Omental fat pad (tissue), 4 donors: ENCODE data around the gene MKLN1. TPM values are rescaled to one million over a fixed set of nuclear protein-coding genes. Genes with fewer than 3 reads are reported as not detected.

Source experiments
- ATAC-seq: fragments of 150-250 bp; one replicate; pipeline ENCODE4 v1.9.1; 2016; ENCODE audit warnings: mild to moderate bottlenecking, moderate library complexity; ENCODE audit not compliant: low FRiP score
- DNase-seq: peaks from one replicate; pipeline ENCODE4 v3.0.0-alpha.2; 2019; ENCODE audit warnings: low spot score
- total RNA-seq, 4 donors: library from RNA; depleted of rRNA; stranded (reverse); fragments of >200 nt; gene quantifications; one replicate each; pipeline ENCODE4 v1.1.0, GENCODE V29; 2016
- TF ChIP-seq, protein P1 (sequence below), 3 donors: fragments of 450-650 bp; IDR thresholded peaks; one replicate each; pipeline ENCODE4 v1.5.1; 2016 to 2017; ENCODE audit warnings: antibody characterized with exemption in 3 of 3, mild to moderate bottlenecking in 3 of 3, moderate library complexity in 2 of 3

MKLN1 gene
- total RNA-seq, 4 donors from 2014 or later, result 48.9 to 108 (median 49.8) TPM

DNA sequence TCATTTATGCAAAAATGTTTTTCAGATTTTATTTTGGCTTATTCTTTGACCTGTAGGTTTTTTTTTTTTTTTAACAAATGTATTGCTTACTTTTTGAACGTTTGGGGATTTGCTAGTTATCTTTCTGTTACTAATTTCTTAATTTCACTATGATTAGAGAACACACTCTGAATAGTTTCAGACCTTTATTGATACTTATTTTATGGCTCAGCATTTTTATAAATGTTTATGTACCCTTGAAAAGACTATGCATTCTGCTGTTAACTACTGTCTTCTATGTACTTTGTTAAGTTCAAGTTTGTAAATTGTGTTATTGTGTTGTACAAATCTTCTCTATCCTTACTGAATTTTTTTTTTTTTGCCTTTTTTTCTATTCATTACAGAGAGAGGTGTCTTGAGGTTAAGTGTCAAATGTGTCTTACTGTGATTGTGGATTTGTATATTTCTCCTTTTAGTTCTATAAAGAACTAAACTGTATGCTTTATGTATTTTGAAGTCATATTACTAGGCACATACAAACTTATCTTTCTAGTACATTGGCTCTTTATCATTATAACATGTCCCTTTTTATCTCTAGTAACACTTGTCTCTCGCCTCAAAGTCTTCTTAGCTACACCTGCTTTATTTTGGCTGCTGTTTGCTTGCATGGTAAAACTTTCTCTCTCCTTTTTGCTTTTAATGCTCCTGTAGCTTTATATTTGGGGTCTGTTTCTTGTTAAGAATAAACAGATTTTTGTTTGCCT lies 8.1 kb downstream of the MKLN1 start:
- DNase-seq (no peak), ATAC-seq (no peak)
- TF ChIP-seq, protein P1, sequence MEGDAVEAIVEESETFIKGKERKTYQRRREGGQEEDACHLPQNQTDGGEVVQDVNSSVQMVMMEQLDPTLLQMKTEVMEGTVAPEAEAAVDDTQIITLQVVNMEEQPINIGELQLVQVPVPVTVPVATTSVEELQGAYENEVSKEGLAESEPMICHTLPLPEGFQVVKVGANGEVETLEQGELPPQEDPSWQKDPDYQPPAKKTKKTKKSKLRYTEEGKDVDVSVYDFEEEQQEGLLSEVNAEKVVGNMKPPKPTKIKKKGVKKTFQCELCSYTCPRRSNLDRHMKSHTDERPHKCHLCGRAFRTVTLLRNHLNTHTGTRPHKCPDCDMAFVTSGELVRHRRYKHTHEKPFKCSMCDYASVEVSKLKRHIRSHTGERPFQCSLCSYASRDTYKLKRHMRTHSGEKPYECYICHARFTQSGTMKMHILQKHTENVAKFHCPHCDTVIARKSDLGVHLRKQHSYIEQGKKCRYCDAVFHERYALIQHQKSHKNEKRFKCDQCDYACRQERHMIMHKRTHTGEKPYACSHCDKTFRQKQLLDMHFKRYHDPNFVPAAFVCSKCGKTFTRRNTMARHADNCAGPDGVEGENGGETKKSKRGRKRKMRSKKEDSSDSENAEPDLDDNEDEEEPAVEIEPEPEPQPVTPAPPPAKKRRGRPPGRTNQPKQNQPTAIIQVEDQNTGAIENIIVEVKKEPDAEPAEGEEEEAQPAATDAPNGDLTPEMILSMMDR (IDR thresholded peaks at IDR 0.05), result no peak

DNA sequence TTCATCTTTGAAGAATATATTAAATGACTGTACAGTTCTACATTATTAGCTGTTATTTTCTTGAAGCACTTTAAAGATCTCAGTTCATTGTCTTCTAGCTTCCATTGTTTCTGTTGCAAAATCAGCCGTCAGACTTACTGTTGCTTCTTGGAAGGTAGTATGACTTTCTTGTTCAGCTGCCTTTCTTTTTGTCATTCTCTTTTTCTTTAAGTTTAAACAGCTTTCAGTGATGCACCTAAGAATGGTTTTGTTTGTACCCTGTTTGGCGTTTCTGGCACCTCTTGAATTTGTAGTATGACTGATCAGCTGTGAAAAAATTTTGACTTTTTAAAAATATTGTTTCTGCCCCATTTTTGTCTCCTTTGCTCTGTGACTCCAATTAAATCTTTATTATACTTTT lies 9.3 kb downstream of the MKLN1 start:
- ATAC-seq (no peak), DNase-seq (no peak)
- TF ChIP-seq, protein P1 (IDR thresholded peaks at IDR 0.05), result no peak

DNA sequence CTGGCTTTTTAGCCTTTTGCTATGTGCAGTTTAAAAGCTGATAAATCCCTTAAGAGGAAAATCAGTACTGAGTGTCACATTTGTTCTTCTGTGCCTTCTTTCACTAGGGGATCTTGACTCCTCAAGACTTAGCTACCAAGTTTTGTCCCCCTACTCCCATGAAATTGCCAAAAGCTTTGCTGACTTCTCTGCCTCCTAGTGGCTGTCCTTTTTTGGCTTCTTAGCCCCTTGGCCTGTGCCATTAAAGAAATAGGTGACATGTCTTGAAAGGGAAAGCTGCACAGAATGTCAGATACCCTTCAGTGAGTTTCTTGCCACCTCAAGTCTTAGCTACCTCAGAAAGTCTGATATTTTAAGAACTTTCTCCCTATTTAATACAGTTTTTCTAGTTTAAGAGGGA lies 10.5 kb downstream of the MKLN1 start:
- DNase-seq, result no peak
- TF ChIP-seq, protein P1 (IDR thresholded peaks at IDR 0.05), result no peak
- ATAC-seq, result no peak

DNA sequence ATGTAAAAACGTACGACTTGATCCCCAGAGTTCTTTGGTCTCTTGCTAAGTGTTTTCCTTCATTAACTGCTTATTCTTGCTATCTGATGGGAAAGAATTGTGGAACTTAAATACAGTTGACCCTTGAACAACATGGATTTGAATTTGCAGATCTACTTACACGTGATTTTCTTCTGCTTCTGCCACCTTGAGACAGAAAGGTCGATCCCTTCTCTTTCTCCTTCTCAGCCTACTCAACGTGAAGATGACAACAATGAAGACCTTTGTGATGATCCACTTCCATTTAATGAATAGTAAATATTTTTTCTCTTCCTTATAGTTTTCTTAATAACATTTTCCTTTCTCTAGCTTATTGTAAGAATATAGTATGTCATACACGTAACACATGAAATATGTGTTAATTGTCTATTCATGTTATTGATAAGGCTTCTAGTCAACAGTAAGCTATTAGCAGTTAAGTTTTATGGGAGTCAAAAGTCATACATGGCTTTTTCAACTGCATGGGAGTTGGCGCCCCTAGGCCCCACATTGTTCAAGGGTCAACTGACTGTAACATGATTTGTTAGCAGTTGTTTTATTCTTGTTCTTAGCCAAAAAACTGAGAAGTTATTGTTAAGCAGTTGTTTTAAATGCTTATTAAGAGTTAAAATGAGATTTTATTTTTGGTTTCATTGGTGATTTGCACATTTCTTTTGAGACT lies 11.2 kb downstream of the MKLN1 start:
- TF ChIP-seq, protein P1 (IDR thresholded peaks at IDR 0.05), result no peak
- DNase-seq, result no peak
- no peak for ATAC-seq

DNA sequence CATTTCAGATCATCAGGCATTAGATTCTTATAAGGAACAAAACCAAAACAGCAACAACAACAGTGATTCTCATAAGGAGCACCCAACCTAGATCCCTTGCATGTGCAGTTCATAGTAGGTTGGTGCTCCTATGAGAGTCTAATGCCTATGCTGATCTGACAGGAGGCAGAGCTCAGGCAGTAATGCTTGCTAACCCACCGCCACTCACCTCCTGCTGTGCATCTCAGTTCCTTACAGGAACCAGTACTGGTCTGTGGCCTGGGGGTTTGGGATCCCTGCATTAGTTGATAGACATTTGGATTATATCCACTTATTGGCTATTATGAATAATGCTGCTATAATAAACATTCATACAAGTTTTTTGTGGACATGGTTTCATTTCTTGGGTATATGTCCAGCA lies 14.0 kb downstream of the MKLN1 start:
- ATAC-seq (no peak), DNase-seq (no peak)
- TF ChIP-seq, protein P1 (IDR thresholded peaks at IDR 0.05), result no peak

DNA sequence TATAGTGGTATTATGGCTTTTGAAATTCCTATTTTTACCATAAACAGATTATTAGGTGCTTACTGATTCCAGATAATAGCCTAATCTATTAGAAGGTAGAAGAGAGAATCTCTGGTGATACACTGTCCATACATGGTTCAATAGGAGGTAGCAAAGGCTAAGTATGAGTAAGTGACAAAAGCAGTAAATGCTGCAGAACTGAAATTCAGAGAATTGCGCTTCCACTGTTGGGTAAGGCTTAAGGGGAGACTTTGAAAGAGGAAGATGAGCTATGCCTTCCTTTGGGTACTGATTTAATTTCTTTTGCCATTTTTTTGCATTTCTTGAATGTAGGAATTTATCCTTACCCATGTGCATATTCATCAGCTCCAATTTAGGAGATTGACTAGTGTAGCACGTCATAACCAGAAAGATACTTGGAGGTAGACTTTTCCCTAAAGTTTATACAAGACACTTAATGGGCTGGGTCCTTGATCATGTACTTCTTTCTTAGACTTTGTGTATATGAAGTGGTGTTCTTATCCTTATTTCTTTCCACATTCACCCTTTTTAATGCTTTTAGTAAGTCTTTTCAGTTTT lies 15.3 kb downstream of the MKLN1 start:
- TF ChIP-seq, protein P1 (IDR thresholded peaks at IDR 0.05), result no peak
- ATAC-seq (no peak), DNase-seq (no peak)
